Stimulated activated memory B cell treated with anti-CD40 and anti-IgM and Interleukin-4, amounts not matched to agents 10 μg/mL and 1 μg/mL and 100 μg/mL, for 72 hours (primary cell): ENCODE measurements around the gene MED9.

ENCODE experiments used
- ATAC-seq: fragments of 150-1000 bp; cut with Tn5 transposase; 2 replicates; pipeline ENCODE4 v1.10.0; 2021
- H3K27ac Mint-ChIP-seq: one replicate; pipeline ENCODE4 v1.8.0; 2022; ENCODE audit warnings: mild to moderate bottlenecking, mixed read lengths
- H3K27me3 Mint-ChIP-seq: one replicate; pipeline ENCODE4 v1.8.0; 2022; ENCODE audit warnings: mixed read lengths
- H3K36me3 Mint-ChIP-seq: one replicate; pipeline ENCODE4 v1.8.0; 2022; ENCODE audit warnings: mixed read lengths
- H3K4me1 Mint-ChIP-seq: one replicate; pipeline ENCODE4 v1.8.0; 2022; ENCODE audit warnings: mixed read lengths
- H3K4me3 Mint-ChIP-seq: one replicate; pipeline ENCODE4 v1.8.0; 2022; ENCODE audit warnings: mild to moderate bottlenecking, moderate library complexity, mixed read lengths
- H3K9me3 Mint-ChIP-seq: one replicate; pipeline ENCODE4 v1.8.0; 2022; ENCODE audit warnings: mixed read lengths

Gene MED9

DNA sequence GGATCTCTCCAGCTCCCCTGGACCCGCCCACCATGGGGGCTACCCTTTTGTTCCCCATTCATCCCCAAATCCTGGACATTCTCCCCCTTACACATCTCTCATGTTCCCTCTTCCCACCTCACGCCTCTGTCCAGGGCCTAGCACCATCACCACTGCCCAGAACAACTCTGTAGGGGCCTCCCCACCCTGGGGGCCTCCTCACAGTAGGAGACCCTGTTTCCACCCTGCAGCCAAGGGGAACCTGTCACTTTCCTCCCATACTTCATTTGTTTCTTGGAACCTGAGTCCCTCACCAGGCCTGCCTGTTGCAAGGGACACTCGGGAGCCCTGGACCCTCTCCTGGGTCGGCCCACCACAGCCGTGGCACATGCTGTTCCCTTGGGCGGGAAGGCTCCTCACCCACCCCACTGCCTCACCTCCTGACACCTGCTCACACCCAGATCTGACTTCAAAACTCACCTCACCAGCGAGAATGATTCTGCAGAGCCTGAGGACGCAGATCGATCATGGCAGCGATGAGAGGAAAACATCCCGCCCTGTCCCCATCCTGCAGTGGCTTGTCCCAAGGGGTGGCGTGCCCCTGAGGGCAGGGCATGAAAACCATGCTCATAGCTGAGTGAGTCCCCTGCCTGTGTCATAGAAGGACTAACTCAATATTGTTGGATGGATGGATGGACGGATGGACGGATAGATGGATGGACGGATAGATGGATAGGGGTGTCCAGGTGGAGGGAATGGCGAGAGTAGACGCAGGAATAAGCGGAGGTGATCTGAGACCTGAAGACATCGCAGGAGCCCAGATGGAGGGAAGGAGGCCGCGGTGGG lies 26.2 kb downstream of the MED9 start:
- Mint-ChIP-seq H3K36me3 (no peaks in the 10 kb centered on the region), H3K9me3 (no peaks in the 10 kb centered on the region), H3K4me3 (no peak overlapping the region), H3K27ac (no peak overlapping the region), H3K4me1 (no peaks in the 10 kb centered on the region), H3K27me3 (peaks cover 42% of the 10 kb centered on the region)
- no peak for ATAC-seq

DNA sequence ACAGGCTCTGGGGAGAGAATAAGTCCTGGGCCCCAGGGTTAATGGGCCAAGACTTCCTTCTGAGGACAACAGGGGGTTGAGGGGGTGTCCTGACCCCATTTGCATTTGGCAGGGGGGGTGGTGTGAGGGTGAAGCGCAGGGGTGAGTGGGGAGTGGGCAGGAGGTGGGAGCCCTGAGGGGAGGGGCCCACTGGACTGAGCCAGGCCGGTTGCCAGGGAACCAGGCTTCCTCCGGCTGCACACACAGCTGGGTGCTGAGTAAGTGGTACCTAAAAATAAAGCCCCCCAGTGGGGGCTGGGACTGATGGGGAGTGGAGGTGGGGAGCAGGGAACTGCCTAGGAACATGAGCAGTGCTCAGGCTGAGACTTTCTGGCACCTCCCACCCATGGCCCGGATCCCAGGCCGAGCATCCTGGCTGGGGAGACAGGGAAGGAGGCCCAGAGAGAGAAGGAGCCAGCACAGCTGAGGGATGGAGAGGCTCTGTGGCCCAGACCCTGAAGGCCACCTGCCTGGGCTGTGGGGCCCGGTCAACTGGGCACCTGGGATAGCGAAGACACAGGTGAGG lies 26.8 kb downstream of the MED9 start:
- Mint-ChIP-seq H3K36me3 (no peaks in the 10 kb centered on the region), H3K27me3 (peaks cover 35% of the 10 kb centered on the region), H3K4me3 (no peak overlapping the region), H3K9me3 (no peaks in the 10 kb centered on the region), H3K4me1 (no peaks in the 10 kb centered on the region), H3K27ac (no peak overlapping the region)
- ATAC-seq, result peak; percentile 3

DNA sequence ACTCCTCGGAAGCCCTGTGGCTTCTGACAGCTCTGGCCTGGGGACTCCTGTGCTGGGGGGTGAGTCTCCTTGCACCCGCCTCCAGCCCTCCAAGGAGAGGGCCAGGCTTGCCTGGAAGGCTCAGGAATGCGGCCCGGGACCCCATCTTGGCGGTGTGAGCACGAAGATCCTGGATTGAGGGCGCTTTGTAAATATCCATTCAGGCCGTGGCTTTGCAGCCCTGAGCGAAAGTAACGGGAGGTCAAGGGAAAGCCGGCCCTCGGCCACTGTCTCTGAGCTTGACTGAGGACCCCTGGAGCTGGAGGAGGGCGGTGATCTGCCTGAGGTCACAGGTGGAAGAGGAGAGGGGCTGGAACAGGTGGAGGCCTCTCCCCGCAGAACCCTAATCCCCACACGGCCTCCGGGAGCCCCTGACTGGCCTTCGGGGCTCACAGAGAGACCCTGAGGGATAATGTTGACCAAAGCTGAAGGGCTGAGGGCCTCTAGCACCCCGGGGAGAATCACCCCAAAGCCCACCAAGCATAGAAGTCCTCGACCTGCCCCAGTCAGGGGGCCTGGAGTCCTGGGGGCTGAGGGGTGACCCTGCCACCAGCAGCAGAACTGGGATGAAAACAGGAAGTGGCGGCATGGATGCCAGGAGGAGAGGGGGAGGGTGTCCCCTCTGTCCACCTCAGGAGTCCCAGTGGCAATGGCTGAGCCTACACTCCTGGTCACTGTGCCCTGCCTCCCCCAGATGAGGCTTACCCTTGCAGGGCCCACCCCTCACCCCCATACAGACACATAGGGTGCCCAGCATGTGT lies 27.7 kb downstream of the MED9 start:
- Mint-ChIP-seq H3K4me3 (no peak overlapping the region), H3K36me3 (no peaks in the 10 kb centered on the region), H3K9me3 (no peaks in the 10 kb centered on the region), H3K4me1 (no peaks in the 10 kb centered on the region), H3K27me3 (peaks cover 27% of the 10 kb centered on the region), H3K27ac (no peak overlapping the region)
- peak; percentile 2 for ATAC-seq

DNA sequence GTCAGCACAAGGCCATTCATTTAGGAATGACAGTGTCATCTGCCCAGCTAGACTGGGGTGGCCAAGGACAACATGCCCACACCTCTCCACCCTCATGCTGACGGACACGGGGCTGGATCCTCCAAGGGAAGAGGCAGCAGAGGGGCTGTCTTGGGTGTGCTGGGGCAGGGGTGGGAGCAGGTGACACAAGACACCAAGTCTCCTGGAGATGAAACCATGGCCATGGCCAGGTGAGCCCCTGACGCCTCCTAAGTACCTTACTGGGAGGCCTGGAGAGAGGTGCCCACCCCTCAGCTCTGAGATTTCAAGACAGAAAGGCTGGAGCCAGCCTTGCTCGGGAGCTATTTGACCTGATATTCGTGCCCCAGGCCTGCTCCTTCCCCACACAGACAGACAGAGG lies 28.4 kb downstream of the MED9 start:
- Mint-ChIP-seq H3K4me3 (no peak overlapping the region), H3K36me3 (no peaks in the 10 kb centered on the region), H3K4me1 (no peaks in the 10 kb centered on the region), H3K27me3 (peaks cover 21% of the 10 kb centered on the region), H3K27ac (no peak overlapping the region), H3K9me3 (no peaks in the 10 kb centered on the region)
- no peak for ATAC-seq

DNA sequence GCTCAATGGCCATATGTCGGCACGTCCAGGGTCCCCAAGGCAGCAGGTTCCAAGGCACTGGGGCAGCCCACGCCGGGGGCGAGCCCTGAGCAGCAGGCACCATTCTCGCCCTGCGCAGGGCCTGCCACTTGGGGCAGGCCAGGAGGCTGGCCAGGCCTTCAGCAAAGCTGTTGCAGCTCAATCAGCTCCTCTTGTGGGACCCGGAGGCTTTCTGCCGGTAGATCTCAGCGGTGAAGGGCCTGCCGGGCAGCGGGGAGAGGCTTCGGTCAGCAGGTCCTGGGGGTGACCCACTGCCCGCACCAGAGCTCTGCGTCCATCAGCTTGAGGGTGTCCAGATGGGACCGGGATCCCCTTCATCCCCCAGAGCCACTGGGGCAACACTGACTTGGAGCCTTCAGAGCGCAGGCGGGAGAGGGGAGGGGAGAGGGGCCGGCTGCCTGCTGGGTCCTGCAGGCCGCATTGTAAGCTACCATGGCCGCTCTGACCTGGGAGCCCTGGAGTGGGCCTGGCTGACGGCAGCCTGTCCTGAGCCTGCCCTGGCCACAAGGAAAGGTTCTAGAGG lies 28.9 kb downstream of the MED9 start:
- Mint-ChIP-seq H3K4me3 (no peak overlapping the region), H3K27ac (no peak overlapping the region), H3K9me3 (no peaks in the 10 kb centered on the region), H3K27me3 (peaks cover 16% of the 10 kb centered on the region), H3K36me3 (no peaks in the 10 kb centered on the region), H3K4me1 (no peaks in the 10 kb centered on the region)
- ATAC-seq, result no peak

DNA sequence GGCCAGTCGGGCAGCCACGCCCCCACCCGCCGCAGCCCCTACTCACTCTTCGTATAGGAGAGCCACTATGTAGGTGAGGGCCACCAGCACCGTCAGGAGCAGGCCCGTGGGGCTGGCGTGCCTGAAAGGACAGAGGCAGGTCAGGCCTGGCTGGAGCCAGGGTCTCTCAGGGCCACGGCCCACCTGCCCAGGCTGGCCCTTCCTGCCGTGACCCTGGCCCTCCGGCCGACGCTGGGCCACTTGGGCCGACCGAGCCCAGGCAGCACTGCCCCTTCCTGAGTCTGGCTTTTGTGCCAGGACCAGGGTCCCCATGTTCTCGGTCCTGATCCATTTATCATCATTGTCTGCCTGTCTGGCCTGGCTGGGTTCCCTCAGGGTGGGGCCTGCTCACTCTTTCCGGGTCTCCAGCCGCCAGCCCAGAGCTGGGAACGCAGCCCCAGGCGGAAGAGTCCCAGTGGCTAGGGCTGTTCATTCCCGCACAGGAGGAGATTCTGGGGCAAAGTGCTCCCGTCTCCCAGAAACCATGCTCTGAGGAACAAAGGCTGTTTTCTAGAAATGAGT lies 29.5 kb downstream of the MED9 start:
- ATAC-seq, result no peak
- H3K4me1 Mint-ChIP-seq, result no peaks in the 10 kb centered on the region
- no peak overlapping the region for H3K4me3 Mint-ChIP-seq
- H3K27me3 Mint-ChIP-seq, result peaks cover 13% of the 10 kb centered on the region
- no peaks in the 10 kb centered on the region for H3K36me3 Mint-ChIP-seq
- no peaks in the 10 kb centered on the region for H3K9me3 Mint-ChIP-seq
- H3K27ac Mint-ChIP-seq, result no peak overlapping the region

DNA sequence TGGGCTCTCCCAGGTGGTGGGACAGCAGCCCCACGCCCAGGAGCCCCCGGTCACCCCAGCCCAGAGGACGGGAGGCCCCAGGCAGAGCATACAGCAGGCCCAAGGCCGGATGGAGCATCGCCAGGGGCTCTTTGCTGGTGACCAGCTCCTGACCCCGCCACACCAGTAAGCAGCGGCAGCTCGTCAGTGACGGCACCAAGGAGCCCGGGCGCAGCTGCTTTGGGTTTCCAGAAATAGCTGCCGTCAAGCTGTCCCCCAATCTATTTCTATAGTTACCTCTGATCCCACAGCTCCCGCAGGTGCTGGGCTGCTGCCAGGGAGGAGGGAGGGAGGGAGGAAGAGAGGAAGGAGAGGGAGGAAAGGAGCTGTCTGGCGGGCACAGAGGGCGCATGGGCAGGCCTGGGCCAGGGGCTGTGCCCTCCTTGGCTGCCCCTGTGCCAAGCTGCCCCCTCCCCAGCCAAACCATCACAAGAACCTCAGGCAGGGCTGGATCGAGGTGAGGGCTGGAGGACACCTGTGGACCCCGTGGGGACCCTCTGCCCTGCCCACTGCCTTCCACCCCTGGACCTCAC lies 30.2 kb downstream of the MED9 start:
- no peaks in the 10 kb centered on the region for H3K4me1 Mint-ChIP-seq
- H3K4me3 Mint-ChIP-seq, result no peak overlapping the region
- peaks cover 13% of the 10 kb centered on the region for H3K27me3 Mint-ChIP-seq

DNA sequence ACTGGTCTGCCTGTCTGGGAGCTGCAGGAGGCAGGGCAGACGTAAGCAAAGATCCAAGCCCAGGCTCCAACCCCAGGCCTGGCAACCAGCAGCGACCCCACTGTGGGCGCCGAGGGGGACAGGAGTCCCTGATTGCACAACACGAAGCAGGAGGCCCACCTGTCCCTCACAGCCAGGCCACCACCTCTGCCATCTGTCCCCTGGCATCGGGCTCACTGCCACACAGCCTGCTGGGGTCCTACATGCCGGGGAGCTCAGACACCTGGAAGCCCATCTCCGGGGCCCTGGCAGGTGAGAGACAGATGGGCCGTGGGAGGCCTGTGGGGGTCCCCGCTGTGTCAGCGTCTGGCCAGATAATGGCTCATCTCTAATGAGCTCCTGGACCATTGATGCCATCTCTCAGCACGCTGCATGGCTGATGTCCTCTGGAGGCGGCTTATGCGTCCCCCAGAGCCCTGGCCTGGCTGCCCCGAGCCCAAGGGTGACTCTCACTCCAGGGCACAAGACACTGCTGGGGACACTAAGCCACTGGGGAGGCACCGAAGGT lies 30.7 kb downstream of the MED9 start:
- Mint-ChIP-seq H3K27me3 (peaks cover 12% of the 10 kb centered on the region), H3K27ac (no peak overlapping the region), H3K36me3 (no peaks in the 10 kb centered on the region), H3K4me3 (no peak overlapping the region), H3K4me1 (no peaks in the 10 kb centered on the region), H3K9me3 (no peaks in the 10 kb centered on the region)
- ATAC-seq, result no peak

More for the DNA sequence above, 30.2 kb downstream of the MED9 start:
- no peak for ATAC-seq
- Mint-ChIP-seq H3K36me3 (no peaks in the 10 kb centered on the region), H3K9me3 (no peaks in the 10 kb centered on the region), H3K27ac (no peak overlapping the region)

DNA sequence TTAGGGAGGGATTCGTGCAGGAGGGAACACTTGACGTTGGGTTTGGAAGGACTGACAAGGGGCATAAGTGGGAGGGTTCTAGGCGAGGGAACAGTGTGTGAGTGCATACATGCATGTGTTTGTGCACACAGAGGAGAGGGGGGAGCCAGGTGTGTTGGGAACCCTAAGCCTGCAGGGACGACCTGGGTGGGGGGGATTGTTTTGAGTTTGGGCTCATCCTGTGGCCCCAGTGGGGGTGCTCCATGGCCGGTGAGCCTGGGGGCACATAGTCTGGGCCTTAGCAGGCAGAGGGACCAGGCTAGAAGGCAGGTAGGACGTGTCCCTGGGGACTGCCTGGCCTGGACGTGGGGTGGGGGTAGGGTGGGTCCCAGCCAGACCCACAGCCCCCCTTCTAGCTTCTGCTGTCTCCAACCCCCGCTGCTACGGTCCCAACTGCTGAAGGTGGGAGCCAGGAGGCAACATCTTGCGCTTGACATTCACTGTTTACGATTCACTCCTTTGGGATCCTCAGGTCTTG lies 31.3 kb downstream of the MED9 start:
- Mint-ChIP-seq H3K27ac (no peak overlapping the region), H3K9me3 (no peaks in the 10 kb centered on the region), H3K27me3 (peaks cover 7% of the 10 kb centered on the region), H3K36me3 (no peaks in the 10 kb centered on the region), H3K4me1 (no peaks in the 10 kb centered on the region), H3K4me3 (no peak overlapping the region)
- ATAC-seq, result no peak

DNA sequence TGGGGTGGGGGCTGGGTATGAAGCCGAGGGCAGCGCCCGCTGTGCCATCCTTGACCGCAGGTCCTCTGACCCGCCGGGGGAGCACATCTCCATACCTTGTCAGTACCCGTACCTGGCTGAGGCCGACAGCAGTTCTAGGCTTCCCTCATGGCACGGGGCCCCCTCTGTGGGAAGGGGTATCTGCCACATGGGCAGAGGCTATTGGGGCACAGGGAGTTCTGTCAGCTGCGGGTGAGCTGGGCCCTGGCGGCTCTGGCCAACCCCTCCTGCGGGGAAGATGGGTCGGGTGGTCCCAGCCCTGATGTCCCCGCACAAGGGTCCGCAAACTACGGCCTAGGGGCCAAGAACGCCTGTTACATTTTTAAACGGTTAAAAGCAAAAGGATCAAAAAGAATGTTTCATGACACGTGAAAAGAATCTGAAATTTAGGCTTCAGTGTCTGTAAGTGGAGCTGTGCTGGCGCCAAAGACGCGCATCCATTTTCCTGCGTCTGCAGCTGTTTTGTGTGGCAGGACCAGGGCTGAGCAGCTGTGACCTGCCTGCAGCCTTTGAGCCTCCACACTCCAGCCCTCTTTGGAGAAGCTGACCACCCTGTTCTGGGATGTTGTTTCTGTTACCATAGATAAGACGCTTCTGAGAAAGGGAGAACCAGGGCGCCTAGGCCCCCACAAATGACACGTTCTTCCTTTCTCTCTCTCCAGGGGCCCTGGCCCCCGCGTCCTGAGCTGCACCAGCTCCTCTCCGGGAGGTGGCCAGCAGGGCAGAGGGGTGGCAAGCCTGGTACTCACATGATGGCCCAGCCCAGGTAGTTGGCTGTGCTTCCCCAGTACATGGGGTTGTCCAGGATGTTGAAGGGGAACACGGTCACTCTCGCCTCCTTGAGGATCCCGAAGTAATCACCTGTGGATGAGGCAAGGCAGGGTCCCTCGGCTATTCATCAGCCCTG lies 32.1 kb downstream of the MED9 start:
- no peaks in the 10 kb centered on the region for H3K9me3 Mint-ChIP-seq
- no peak for ATAC-seq
- no peaks in the 10 kb centered on the region for H3K4me1 Mint-ChIP-seq
- no peak overlapping the region for H3K4me3 Mint-ChIP-seq
- no peak overlapping the region for H3K27ac Mint-ChIP-seq
- no peaks in the 10 kb centered on the region for H3K27me3 Mint-ChIP-seq
- no peaks in the 10 kb centered on the region for H3K36me3 Mint-ChIP-seq

DNA sequence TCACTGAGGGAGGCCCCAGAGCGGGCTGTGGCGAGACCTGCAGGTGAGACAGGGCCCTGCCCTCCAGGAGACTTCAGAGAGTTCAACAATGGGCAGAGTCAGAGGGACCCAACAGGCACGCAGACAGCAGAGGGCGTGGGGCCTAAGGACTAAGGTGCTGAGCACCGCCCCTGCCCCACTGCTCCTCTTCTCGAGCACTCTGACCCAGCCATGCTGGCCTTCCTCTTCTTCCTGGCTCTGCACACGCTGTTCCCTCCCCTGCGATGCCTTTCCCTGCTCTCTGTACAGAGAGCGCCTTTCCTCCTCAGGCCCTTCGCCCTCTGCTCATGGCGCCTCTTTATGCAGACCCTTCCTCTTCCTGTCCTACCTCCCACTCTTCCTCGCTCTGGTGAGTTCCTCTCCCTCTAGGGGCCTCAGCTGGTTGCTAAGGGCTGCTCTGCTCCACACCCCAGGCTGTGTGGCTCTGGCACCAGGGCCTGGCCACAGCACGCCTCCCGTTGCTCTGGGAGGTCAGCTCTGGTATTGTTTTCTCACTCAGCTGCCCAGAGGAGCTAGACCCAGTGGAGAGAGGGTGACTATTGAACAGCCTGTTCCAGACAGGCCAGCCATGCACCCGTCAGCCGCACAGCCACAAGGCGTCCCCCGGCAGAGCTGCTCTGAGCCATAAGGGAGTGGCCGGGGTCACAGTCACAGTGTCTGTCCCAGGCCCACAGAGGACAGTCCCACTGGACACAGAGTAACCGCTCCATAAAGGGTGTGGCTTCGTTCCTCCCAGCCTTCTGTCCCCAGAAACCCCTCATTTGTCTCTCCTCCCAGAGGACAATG lies 33.0 kb downstream of the MED9 start:
- Mint-ChIP-seq H3K9me3 (no peaks in the 10 kb centered on the region), H3K4me3 (no peak overlapping the region), H3K27ac (peak overlapping the region; percentile 7), H3K27me3 (no peaks in the 10 kb centered on the region), H3K4me1 (no peaks in the 10 kb centered on the region), H3K36me3 (no peaks in the 10 kb centered on the region)
- no peak for ATAC-seq

DNA sequence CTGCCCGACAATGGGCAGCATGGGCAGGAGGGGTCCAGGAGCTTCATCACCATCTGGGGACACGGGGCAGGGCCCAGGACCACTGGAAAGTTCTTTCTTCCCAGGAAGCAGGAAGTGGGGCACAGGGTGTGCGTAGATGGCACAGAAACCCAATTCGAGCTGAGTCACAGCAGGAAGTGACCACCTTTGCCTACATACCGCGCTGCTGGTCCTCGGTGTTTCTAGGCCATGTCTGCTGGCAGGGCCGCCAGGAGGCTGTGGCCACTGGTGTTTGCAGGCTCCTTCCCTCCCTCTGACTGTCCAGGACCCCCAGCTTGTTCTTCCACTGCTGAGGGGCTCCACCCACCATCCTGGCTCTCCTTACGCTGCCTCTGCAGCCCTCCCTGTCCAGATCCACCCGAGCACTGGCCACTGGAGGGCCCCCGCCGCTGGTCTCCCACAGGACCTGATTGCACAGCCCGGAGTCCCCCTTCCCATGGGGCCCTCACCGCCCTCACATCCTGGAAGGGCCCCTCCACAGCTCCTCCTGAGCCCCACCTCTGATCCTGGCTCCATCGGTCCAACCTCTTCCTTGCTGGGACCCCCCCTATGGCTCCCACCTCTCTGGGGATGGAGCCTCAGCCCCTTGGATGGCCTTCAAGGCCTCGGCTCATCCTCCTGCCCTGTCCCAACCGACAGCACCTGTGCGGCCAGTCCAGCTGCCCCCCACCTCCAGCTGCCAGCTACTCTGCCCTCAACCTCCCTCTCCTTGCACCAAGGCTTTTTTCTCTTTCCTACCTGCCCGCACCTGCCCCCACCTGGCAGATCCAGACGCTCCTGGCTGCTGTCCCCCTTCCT lies 33.9 kb downstream of the MED9 start:
- Mint-ChIP-seq H3K36me3 (no peaks in the 10 kb centered on the region), H3K4me1 (no peaks in the 10 kb centered on the region), H3K27me3 (no peaks in the 10 kb centered on the region), H3K9me3 (no peaks in the 10 kb centered on the region), H3K4me3 (no peak overlapping the region), H3K27ac (no peak overlapping the region)
- ATAC-seq, result no peak
